Stimulated activated CD4-positive, alpha-beta T cell treated with anti-CD3 and anti-CD28 coated beads, Interleukin-15, amount 100 ng/mL, for 48 hours (primary cell): ENCODE results near the gene NAMPT.
A peak's percentile ranks its signal among the peaks of the same experiment; 100 is the strongest.
"Not testable (repeated sequence)": the region's sequence is repeated elsewhere in the genome, so short reads cannot be mapped to it uniquely, and the experiment has no call there.

Experiments used
- DNase-seq, 2 donors: peaks; one replicate each; pipeline ENCODE4 v3.0.0-alpha.2; 2020; ENCODE audit warnings: low read depth in 2 of 2

Gene NAMPT

DNA sequence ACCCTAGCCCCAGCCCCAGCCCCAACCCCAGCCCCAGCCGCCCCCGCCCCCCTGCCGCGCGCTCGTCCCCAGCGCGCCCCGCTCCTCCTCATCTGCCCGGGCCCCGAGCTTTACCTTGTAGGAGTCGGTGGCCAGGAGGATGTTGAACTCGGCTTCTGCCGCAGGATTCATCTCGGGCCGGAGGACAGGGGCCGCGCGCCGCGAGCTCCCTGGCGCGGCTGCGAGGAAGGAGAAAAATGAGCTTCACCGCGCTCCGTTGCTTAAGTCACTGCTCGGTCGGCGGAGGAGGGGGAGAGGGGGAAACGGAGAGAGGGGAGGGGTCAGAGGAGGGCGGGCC is at the start of gene NAMPT:
Gene NAMPT (minus strand): TSS at position 270 of the 337 bp plus-strand sequence. CDS start 99 bp downstream, at position 171.
- no peak for DNase-seq

DNA sequence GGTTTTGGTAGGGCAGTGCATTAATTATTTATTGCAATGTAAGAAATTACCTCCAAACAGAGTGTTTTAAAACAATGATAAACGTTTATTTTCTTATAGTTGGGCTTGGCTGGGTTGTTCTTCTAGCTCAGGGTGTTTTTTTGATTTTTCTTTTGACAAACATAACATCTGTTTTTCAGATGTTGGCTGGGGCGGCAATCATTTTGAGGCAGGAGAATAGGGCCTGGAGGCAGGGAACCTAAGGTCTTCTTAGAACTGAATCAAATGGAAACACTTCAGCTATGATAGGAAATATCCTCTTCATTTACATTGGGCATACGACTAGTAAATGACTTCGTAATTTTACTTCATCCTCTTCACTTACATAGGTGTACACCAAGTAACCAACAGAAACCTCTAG is 47.4 kb upstream of the NAMPT start:
- no peak for DNase-seq

DNA sequence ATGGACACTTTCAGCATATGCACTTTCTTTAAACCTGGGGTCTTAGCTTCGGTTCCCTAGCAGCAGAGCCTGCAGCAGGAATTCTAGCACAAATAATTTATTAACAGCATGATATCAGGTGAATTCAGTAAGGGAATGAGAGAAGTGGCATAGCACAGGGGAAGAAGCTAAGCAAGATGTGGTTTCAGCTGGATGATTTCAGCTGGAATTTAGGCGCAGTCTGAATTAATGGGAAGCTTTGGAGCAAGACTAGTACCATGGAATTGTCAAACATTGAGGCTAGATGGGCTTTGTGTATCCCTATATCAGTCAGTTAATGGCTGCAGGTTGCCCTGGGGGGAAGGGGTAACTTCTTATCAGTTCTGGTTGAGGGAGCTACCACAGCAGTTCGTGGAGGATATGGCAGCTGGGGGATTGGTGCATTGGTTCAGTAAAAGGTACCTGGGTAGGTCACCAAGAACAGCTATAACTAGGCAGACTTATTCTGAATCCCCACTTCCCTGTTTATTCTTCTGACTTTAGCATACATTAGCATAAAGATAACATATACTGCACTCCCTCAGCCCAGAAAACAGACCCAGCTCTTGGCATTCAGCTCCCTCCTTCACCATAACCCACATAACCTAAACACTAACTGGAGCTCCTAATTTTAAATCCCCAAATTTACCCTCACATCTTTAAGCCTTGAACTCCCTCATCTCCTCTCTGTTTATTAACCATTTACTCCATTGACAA is 46.8 kb upstream of the NAMPT start:
- no peak for DNase-seq

DNA sequence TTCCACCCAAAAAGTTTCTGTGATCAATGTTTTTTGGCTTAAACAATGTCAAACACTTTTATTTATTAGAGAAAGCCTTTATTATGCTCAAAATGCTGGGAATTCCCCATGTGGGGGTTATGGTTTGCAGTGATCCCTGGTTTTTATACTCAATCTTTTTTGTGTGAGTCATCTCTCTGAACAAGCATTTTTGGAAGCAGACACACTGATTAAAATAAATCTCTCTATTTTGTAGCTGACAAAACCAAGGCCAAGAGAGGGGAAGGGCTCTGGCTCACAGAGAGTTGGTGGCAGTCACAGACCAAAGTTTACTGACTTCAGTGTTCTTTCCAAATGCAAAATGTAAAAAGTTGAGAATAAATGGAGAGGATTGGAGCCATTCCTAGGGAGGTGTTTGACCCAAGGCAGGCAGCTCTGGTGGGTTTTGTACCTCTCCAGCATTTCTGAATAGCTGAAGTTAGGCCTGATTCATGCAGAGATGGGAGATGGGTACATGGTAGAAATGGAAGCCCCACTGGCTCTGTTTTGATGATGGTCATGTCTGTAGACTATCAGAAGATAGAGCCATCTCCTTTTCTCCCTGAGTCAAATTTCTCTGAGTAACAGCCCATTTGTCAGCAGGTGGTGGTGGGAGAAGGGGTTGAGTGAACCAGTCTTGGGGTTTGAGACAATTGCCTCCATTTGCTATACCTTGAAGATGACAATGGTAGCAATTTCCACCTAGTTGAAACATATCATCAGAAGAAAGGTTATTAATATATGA is 45.4 kb upstream of the NAMPT start:
- DNase-seq = no peak

DNA sequence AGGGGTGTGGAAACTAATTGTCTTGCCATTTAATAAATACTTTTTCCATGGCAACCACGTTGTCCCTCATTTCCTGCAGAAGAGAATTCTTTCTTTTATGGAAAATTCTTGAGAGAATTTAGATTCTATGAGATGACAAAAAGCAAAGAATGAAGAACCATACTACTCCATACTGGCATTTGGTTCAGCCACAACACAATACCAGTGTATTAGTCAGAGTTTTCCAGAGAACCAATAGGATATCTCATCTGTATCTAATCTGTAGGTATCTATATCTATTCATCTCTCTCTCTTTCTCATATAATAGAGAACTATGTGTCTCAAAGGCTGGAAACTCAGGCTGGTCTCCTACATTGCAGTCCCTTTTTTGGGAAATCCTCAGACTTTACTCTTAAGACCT is 44.6 kb upstream of the NAMPT start:
- DNase-seq = no peak

DNA sequence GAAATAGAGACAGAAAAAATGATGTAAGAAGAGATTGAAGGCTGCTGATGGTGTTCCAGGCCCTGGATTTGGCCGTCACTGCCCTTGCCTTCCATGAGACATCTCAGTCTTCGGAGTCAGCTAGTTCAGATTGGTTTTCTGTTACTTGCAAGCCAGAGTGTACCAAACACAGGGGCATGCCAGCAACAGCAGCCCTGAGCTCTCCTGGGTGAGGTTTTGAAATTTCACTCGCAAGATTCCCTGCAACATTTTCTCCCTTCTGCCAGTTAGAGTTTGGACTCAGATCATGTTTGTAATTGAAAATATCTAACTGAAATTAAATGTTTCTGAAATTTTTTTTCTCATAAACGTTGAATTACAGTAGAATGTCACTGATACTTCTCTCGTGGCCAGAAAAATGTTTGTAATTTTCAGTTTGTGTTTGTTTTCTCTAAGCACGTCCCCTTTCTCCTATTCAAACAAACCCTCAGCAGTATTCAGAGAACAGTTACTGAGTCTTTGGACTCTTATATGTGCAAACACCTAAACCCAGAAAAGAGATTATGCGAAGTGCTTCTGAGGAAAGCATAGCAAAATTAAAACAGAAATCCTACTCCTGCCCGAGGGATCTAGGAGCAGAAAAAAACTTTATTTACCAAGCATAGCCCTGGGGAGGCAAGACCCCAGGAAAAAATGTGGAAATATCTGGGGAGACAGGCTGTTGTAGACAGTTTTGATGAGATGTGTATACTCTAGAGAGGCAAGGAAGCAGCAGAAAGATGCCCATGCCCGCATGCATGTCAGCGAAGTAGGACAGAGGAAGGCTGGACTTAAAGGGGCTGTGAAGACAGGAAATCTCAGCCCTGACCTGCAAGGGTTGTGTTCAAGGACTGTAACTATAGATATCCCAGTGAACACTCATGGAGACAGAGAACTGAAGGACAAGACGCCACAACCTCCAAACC is 43.0 kb upstream of the NAMPT start:
- DNase-seq = no peak

DNA sequence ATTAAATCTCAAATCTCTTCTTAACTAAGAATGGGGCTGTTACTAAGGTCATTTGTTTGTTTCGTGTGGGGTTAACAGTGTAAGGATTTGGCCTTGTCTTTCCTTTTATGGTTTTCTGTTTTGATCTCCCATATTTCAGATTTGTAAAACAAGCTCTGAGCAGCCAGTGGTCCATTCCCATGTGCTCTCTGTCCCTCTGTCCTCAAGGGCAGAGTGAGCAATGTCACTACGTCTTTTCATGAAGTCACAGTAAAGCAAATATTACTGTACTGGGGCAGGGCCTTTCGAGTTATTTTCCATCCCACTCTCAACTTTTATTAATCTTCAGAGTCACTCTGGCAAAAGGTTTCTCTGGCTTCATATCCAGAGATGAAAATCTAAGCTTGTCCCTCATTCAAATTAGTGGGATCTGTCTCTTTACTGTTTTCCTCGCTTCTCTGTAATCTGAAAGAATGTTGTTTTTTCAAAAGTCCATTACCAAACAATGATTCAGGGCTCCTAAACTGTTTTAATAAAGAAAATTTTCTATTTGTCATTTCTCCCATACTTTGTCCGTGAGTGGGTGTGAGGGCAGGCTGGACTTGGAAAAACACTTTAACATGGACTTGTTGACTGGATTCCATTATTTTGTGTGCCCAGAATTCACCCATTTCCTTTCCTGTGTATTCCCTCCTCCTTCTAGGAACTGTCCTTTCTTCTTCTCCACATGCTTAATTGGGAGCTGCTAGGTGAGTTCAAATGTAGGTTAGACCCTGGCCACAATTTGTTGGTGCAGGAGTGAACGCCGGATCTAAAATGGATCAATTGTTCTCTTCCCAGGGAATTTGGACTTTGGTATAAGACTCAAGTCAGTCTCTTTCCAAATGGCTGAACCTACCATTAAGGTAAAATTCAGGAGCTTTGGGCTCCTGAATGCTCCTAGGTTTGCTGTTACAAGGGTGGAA is 42.1 kb upstream of the NAMPT start:
- no peak for DNase-seq

DNA sequence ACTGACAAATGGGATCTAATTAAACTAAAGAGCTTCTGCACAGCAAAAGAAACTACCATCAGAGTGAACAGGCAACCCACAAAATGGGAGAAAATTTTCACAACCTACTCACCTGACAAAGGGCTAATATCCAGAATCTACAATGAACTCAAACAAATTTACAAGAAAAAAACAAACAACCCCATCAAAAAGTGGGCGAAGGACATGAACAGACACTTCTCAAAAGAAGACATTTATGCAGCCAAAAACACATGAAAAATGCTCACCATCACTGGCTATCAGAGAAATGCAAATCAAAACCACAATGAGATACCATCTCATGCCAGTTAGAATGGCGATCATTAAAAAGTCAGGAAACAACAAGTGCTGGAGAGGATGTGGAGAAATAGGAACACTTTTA is 39.7 kb upstream of the NAMPT start:
- not testable (repeated sequence) for DNase-seq

DNA sequence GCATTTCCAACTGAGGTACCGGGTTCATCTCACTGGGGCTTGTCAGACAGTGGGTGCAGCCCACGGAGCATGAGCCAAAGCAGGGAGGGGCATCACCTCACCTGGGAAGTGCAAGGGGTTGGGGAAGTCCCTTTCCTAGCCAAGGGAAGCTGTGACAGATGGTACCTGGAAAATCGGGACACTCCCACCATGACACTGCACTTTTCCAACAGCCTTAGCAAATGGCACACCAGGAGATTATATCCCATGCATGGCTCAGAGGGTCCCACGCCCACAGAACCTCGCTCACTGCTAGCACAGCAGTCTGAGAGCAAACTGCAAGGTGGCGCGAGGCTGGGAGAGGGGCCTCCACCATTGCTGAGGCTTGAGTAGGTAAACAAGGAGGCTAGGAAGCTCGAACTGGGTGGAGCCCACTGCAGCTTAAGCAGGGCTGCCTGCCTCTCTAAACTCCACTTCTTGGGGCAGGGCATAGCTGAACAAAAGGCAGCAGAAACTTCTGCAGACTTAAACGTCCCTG is 35.5 kb upstream of the NAMPT start:
- DNase-seq = not testable (repeated sequence)

DNA sequence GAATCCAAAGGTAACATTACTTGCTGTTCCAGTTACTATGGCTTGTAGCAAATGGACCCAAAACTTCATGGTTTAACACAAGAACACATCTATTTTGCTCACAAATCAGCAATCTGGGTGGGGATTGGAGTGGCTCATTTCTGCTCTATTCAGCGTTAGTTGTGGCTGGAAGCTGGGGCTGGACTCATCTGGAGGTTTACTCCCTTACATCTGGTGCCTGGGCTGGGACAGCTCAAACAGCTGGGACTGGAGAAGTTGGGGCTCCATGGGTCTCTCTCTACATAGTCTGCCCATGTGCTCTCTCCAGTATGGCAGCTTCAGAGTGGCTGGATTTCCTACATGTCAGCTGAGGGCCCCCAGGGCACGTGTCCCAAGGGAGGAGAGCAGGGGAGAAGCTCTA is 33.7 kb upstream of the NAMPT start:
- no peak for DNase-seq

DNA sequence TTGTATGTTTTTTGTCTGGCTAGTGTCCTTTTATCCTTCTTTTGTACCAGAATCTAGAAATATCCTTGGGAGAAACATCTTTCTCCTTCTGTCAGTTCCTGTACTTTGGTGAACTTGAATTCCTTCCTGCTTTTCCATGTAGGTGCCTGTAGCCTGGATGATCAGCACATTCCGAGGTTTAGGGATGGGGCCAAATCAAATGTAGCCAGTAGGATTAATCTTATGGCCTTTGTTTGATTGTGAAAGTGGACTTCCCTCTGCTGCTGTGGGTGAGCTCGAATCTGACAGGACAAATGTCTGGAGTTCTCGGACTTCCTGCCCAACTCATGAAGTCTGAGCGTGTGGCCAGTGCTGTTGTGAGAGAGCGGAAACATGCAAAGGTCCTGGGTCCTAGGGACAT is 33.2 kb upstream of the NAMPT start:
- no peak for DNase-seq

DNA sequence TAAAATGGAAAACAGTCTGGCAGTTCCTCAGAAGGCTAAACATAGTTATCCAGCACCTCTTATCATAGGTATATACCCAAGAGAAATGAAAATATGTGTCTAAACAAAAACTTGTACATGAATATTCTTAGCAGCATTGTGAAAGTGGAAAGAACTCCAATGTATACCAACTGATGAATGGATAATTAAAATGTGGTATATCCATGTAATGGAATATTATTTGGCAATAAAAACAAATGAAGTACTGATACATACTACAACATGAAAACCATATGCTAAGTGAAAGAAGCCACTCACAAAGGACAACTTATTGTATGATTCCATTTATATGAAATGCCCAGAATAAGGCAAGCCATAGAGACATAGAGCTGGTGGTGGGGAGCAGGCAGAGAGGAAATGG is 32.2 kb upstream of the NAMPT start:
- no peak for DNase-seq

DNA sequence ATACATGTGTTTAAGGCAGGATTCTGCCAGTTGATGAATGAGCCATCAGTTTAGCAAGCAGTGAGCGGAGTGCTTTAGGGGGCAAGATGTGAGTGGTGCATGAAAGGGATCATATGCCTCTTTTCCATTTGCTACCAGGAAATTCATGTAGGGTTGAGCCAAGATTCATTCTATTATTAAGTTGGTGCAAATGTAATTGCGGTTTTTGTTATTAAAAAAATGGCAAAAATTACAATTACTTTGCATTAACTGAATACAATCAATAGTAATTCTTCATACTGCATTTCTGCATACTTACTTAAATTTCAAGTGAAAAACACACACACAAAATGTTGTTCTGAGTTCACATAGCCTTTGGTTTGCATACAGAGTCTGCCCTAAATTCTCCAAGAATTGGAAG is 30.1 kb upstream of the NAMPT start:
- no peak for DNase-seq

DNA sequence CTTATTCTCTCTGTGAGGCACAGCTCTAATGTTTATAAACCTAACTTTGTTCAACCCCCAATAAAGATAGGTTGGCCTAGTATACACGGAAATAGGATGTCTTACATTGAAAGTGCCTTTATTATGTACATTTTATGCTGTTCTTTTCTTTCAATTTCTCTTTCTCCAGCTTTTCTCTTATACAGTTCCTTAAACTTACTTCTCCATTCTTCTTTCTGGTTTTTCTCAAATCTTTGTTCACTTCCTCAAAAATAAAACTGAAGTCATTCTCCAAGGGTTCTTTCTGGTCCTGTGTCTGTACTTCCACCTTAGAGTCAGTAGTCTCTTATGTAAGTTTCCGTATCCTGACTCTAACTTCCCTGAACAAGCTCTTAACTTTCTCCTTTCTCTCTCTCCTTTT is 29.2 kb upstream of the NAMPT start:
- DNase-seq = no peak

DNA sequence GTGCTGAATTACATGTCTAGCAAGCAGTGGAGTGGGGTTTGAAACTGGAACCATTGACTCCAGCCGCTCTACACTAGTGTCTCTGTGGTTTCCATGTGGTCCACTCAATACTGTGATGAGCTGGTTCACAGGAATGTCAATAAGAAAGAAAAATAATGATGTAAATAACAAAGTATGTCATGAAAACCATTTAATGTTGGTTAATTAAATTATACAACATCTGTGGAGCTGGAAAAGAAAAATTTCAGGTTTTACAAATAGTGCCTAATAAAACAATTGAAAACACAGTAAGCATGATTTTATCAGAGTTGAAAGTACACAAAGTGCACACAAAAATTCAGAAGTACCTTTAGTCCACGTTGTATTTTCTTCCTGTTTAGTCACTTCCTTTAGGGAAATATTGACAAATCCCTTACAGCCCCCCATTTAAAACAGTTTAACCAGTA is 28.7 kb upstream of the NAMPT start:
- no peak for DNase-seq

DNA sequence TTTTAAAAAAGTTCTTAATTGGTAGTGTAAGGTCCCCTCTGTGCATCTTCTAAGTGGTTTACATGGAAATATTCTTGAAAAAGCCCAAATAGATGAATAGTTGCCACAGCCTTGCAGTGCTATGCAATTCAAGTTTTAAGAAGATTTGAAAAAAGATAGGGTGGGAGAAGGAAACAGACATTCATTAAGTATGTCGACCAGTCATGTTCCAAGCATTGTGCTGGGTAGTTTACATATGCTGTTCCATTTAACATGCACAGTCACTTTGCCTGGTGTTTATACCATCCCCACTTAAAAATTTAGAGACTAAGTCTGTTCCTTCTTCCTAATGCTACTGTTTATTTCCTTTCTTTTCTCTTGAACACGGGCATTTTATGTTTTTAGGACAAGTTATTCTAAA is 28.1 kb upstream of the NAMPT start:
- no peak for DNase-seq

DNA sequence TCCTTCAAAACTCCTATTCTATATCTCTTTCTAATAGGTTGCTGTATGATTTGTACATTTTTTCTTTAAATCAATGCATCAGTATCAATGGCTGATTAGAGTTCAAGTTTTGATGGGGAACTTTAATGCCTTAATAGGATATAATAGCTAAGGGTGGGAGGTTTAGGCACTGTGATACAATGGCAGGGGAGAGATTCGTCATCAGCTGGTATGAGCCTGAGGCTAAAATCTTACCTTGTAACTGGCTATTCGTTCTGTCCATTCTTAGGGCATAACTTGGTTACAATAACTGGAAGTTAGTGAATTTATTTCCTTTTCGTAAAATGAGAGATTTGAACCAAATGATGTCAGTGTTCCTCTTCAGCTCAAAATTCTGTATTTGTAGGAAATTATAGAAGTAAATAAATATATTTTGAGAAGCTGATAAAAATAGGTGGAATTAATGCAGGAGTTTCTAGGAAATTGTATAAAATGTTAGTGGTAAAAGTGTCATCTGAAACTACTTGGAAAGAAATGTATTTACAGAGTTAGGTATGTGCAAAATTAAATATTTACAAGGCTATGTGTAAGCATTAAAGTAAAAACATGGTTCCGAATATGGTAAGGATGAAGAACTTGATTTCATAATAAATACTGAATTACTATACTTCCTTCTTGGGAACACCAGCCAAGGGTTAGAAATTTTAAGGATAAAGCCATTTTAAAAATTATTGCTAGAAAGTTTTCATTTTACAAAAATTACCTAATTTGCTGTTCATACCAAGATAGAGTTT is 27.5 kb upstream of the NAMPT start:
- DNase-seq = no peak

DNA sequence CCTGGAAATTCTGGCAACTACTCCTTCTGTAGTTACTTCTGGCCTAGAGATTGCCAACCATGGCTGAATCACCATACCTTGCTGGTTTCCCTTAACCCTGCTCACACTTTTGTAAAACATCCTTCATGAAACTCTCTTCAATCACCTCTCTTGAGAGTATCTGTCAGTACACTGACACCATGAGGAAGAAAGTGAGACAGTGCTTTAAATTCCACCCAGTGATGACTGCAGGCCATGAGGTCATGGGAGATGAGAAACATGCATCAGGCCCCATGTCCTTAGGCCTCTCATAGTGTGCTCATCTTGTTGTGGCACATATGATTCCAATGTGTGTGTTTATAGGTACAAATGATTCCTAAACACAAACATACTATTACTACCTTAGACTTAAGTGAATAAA is 24.6 kb upstream of the NAMPT start:
- peak in 1 of 2 donors; percentile 10 for DNase-seq

DNA sequence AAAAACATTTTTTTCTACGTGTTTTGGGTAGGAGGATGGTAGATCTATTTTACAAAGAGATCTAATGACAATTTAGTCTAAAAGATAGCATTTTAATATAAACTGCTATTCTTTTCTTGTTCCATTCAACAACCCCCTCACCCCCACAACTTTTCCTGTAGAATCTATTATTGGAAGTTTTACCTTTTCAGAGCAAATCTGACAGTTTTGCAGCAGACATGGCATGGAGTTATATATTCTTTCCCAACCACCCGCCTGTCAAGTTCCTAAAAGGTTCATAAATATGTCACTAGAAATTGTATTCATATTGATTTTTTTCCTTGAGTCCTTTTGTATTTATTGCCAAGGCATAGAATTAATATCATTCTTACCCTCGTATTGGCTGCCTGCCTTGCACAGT is 21.5 kb upstream of the NAMPT start:
- DNase-seq = no peak

DNA sequence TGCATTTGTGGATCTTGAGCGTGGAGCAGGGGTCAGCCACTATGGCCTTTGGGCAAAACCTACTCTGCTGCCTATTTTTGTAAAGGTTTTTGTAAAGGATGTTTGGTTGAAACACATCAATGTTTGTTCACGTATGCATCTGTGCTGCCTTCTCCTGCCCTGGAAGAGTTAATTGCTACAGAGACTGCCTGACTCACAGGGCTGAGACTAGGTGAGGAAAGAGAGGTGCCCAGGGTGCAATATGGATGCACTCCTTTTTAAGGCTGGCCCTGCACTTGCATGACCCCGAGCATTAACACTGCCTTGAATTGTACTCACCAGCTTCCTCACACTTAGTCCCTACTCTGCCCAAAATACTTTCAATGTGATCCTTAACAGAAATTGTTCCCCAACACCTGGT is 20.9 kb upstream of the NAMPT start:
- no peak for DNase-seq
